Esophagus (tissue), 2 donors: ENCODE results near the gene ENPP1. TPM values are rescaled to one million over a fixed set of nuclear protein-coding genes. Genes with fewer than 3 reads are reported as not detected.
"Not testable (repeated sequence)": the region's sequence is repeated elsewhere in the genome, so short reads cannot be mapped to it uniquely, and the experiment has no call there.

Source experiments
- H3K27ac ChIP-seq, 2 donors: one replicate each; pipeline ENCODE4 v1.5.1; 2013; ENCODE audit warnings: low read depth in 2 of 2, mild to moderate bottlenecking in 2 of 2, inconsistent platforms in 1 of 2, low read length in 1 of 2, moderate library complexity in 1 of 2
- H3K27me3 ChIP-seq, 2 donors: one replicate each; pipeline ENCODE4 v1.6.1; 2013; ENCODE audit warnings: low read length in 2 of 2, control low read depth in 1 of 2, mild to moderate bottlenecking in 1 of 2; ENCODE audit not compliant: insufficient read depth in 2 of 2, control insufficient read depth in 1 of 2
- H3K36me3 ChIP-seq, 2 donors: one replicate each; pipeline ENCODE4 v1.6.1; 2013; ENCODE audit warnings: low read length in 1 of 2; ENCODE audit not compliant: control insufficient read depth in 2 of 2, insufficient read depth in 2 of 2
- H3K4me1 ChIP-seq, 2 donors: one replicate each; pipeline ENCODE4 v1.6.1; 2013; ENCODE audit warnings: low read length in 1 of 2; ENCODE audit not compliant: control insufficient read depth in 2 of 2, insufficient read depth in 2 of 2
- H3K4me3 ChIP-seq, 2 donors: one replicate each; pipeline ENCODE4 v1.5.1; 2013; ENCODE audit warnings: low read length in 2 of 2, mild to moderate bottlenecking in 2 of 2, low read depth in 1 of 2, moderate library complexity in 1 of 2
- H3K9me3 ChIP-seq, 2 donors: one replicate each; pipeline ENCODE4 v1.6.1; 2013; ENCODE audit warnings: mild to moderate bottlenecking in 2 of 2, low read depth in 1 of 2, low read length in 1 of 2, moderate library complexity in 1 of 2; ENCODE audit not compliant: control insufficient read depth in 2 of 2, insufficient read depth in 1 of 2
- WGBS, 2 donors: extraction: QIAGEN DNeasy Blood & Tissue Kit; methylation state at CpG; one replicate each; pipeline ENCODE4 v1.1.7; 2013; 5-methylcytosine and 5-hydroxymethylcytosine counted together
- polyA plus RNA-seq, 2 donors: library from polyadenylated mRNA; stranded (reverse); fragments of 200-250 nt; gene quantifications; one replicate each; pipeline ENCODE4 v1.2.3, GENCODE V29; 2013
- donor health status: healthy with polysubstance abuse.
- donor health status: Bipolar disorder and iron deficiency.

Gene ENPP1
- polyA plus RNA-seq, 2 donors, result 0.84 to 2.8 TPM

DNA sequence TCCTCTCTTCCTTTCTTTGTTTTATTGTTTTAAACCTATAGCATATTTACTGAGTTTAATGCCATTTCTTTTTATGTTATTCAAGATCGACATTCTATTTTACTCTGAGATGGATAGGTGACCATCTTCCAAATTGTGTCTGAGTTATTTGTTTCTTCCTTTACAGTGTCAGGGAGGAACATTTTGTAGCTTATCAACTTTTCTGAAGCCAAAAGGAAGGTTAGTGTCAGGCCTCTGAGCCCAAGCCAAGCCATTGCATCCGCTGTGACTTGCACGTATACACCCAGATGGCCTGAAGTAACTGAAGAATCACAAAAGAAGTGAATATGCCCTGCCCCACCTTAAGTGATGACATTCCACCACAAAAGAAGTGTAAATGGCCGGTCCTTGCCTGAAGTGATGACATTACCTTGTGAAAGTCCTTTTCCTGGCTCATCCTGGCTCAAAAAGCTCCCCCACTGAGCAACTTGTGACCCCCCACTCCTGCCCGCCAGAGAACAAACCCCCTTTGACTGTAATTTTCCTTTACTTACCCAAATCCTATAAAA, 93.6 kb downstream of the ENPP1 start:
- H3K36me3 ChIP-seq, H3K4me3 ChIP-seq, H3K9me3 ChIP-seq, H3K27ac ChIP-seq, H3K4me1 ChIP-seq, H3K27me3 ChIP-seq: not testable (repeated sequence)
- 76 to 85% methylated on average over 5 of the region's 5 CpGs for WGBS, 2 donors

DNA sequence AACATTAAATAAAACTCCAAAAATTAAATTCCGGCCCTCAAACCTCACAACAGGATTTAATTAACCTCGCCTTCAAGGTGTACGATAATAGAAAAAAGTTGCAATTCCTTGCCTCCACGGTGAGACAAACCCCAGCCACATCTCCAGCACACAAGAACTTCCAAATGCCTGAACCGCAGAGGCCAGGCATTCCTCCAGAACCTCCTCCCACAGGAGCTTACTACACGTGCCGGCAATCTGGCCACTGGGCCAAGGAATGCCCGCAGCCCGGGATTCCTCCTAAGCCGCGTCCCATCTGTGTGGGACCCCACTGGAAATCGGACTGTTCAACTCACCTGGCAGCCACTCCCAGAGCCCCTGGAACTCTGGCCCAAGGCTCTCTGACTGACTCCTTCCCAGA, 95.9 kb downstream of the ENPP1 start:
- not testable (repeated sequence) for H3K4me3 ChIP-seq, H3K9me3 ChIP-seq, H3K27ac ChIP-seq, H3K36me3 ChIP-seq, H3K4me1 ChIP-seq, H3K27me3 ChIP-seq
- 91 to 92% methylated on average over 11 of the region's 12 CpGs for WGBS, 2 donors

DNA sequence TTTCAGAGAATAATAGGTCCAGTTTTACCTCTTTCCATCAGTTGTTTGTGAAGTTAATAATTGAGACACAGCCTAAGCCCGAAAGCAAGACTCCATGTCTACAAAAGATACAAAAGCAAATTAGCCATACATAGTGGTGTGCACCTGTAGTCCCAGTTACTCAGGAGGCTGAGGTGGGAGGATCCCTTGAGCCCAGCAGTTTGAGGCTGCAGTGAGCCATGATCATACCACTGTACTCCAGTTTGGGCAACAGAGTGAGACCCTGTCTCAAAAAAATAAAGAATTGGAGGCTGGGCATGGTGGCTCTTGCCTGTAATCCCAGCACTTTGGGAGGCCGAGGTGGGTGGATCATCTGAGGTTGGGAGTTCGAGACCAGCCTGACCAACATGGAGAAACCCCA, 101.0 kb downstream of the ENPP1 start:
- H3K27ac ChIP-seq, H3K9me3 ChIP-seq, H3K4me3 ChIP-seq, H3K36me3 ChIP-seq, H3K27me3 ChIP-seq, H3K4me1 ChIP-seq: not testable (repeated sequence)
- 77 to 92% methylated on average over 3 of the region's 3 CpGs for WGBS, 2 donors

DNA sequence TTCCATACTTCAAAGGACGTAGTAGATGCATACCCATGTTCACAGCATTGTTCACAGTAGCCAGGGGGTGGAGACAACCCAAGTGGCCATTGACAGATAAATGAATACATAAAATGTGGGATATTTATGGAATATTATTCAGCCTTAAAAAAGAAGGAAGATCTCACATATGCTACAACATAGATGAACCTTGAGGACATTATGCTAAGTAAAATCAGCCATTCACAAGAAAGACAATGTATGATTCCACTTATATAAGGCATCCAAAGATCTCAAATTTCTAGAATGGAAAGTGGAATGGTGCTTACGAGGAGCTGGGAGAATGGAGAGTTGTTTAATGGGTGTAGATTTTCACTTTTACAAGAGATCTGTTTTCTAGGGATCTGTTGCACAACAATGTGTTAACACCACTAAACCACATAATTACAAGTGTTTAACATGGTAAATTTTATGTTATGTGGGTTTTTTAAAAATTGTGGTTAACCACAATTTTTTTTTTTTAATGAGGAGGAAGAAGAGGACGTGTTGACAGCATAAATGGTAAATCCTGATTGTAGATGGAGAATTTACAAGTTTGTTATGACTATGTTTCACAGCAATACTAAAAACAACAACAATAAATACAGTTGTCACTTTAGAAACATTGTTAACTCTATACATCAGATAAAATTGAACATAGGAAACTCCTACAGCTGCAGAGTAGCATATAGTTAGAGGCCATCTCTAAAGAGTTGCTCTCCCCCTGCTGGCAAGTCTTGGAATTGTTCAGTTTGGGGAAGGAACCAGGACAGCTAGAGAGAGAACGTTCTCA, 101.8 kb downstream of the ENPP1 start:
- no peak overlapping the region for H3K27ac ChIP-seq
- H3K9me3 ChIP-seq, result no peaks in the 10 kb centered on the region
- 56 to 57% methylated on average over 4 of the region's 4 CpGs for WGBS, 2 donors
- H3K4me1 ChIP-seq, result no peaks in the 10 kb centered on the region
- no peaks in the 10 kb centered on the region for H3K36me3 ChIP-seq
- no peaks in the 10 kb centered on the region for H3K27me3 ChIP-seq
- no peak overlapping the region for H3K4me3 ChIP-seq

DNA sequence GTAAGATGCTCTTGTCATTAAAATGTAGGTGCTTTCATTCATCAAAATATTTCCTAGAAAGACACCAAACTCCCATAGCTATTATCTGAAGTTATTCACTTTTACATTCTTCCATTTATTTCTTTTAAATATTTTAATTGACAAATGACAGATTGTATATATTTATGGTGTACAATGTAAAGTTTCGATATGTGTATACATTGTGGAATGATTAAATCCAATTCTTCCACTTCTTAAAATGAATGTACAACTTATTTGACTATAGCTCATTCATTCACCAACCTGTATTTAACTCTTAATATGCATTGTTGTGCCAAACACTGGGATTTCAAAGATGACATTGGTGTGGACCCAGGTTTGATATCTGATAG, 102.4 kb downstream of the ENPP1 start:
- Histone ChIP-seq H3K27ac (no peak overlapping the region), H3K4me1 (no peaks in the 10 kb centered on the region), H3K27me3 (no peaks in the 10 kb centered on the region), H3K9me3 (no peaks in the 10 kb centered on the region), H3K4me3 (no peak overlapping the region), H3K36me3 (no peaks in the 10 kb centered on the region)
- WGBS, 2 donors, result 80 to 85% methylated on average over 1 of the region's 1 CpG

DNA sequence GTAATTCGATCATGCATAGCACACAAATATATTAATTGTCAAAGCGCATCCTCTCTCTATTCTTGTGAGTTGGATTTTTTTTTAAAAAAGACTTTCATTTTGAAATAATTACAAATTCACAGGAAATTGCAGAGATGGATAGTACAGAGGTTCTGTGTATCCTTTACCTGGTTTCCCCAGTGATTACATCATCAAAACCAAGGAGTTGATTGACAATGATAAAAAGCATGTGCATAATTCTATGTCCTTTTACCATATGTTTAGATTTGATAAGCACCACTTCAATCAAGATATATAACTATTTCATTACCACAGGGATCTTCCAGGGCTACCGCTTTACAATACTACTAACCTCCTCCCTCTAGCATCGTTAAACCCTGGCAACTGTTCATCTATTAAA, 103.1 kb downstream of the ENPP1 start:
- Histone ChIP-seq H3K36me3 (no peaks in the 10 kb centered on the region), H3K9me3 (no peaks in the 10 kb centered on the region), H3K4me3 (no peak overlapping the region), H3K4me1 (no peaks in the 10 kb centered on the region), H3K27me3 (no peaks in the 10 kb centered on the region), H3K27ac (no peak overlapping the region)
- 47 to 66% methylated on average over 4 of the region's 4 CpGs for WGBS, 2 donors

DNA sequence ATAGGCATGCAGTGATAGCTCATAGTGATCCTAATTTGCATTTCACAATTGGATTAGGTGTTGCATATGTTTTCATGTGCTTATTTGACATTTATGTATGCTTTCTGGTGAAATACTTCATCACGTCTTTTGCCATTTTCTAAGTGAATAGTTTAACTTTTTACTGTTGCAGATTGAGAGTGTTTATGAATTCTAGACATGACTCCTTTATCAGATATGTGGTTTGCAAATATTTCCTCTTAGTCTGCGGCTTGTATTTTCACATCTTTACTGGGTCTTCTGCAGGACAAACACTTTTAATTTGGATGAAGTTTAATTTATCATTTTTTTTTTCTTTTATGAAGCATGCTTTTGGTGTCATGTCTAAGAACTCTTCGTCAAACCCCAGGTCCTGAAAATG, 104.1 kb downstream of the ENPP1 start:
- Histone ChIP-seq H3K27ac (no peak overlapping the region), H3K36me3 (no peaks in the 10 kb centered on the region), H3K4me3 (no peak overlapping the region), H3K27me3 (no peaks in the 10 kb centered on the region), H3K9me3 (no peaks in the 10 kb centered on the region), H3K4me1 (no peaks in the 10 kb centered on the region)
- 54% methylated on average over 3 of the region's 3 CpGs for WGBS, 2 donors

DNA sequence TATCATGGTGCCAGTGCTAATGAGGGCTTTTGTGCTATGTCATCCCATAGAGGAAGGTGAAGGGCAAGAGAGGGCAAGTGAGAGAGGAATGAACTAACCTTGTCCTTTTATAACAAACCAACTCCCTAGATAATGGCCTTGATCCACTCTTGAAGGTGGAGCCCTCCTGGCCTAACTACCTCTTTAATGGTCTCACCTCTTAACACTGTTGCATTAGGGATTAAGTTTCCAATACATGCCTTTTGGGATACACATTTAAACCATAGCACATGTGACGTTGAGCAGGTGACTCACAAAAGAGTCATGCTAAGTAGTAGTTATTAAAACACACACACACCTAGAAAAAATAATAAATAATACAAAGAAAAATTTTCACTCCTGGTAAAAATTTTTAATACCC, 106.4 kb downstream of the ENPP1 start:
- Histone ChIP-seq H3K9me3 (no peaks in the 10 kb centered on the region), H3K27me3 (no peaks in the 10 kb centered on the region), H3K4me1 (no peaks in the 10 kb centered on the region), H3K27ac (no peak overlapping the region), H3K4me3 (no peak overlapping the region), H3K36me3 (no peaks in the 10 kb centered on the region)
- WGBS, 2 donors, result 38 to 50% methylated on average over 1 of the region's 1 CpG

DNA sequence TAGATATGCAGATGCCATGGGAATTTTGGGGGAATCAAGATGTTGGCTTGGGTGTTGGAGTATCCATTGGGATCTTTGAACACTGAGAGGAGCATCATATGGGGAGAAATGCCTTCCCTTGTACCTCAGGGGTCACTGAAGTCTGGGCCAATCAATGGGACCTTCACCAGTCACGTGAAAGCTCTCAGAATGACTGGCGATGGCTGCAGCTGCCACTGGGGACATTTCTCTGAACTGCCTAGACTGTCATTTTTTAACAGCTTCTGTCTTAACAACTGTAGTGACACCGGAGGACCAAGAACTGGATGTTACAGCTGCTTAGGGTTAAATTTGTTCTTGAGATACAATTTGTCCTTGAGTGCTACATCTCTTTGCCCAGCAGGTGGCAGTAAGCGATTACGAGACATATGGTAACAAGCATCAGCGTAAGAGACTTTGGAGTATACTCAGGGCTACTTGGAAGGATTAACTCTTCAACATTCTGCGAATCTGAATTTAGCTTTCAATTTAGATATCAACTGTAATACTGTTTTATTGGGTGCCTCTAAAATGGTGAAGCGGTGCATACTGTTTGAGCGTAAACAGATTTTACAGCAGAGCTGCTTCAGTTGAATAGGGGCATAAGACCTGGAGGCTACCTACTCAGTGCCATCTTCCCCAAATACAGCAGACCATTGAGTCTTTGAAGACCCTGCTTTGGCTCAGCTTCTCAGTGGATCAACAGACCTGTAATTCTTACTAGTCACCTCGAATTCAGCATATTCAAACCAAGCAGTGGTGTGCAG, 107.3 kb downstream of the ENPP1 start:
- Histone ChIP-seq H3K27ac (no peak overlapping the region), H3K27me3 (no peaks in the 10 kb centered on the region), H3K9me3 (no peaks in the 10 kb centered on the region), H3K4me3 (no peak overlapping the region), H3K36me3 (no peaks in the 10 kb centered on the region), H3K4me1 (no peaks in the 10 kb centered on the region)
- WGBS, 2 donors, result 26 to 28% methylated on average over 10 of the region's 10 CpGs
